Measurements from ENCODE around the gene ABCA2. TPM values are rescaled to one million over a fixed set of nuclear protein-coding genes. Genes with fewer than 3 reads are reported as not detected.

ABCA2 gene
- total RNA-seq, 1 experiment from 2014 or later, result 19.2 TPM

DNA sequence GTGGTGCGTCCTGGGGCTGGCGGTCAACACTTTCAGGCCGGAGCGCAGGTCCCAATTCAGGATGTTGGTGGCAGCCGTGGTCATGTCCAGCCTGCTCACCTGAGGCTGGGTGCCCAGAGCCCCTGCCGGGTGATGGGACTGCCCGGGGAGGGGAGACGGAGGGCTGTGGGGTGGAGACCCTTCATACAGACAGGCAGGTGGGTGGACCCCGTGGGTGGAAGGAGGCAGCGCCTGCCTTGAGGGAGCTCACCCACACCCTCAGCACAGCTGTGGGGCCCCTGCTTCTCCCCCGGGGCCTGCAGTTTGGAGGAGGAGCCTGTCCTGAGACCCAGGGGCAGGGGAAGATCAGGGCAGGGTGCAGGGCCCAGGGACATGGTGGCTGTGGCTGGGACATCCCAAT is 57.7 kb downstream of the ABCA2 start:
- Mint-ChIP-seq H3K9me3 (no peaks in the 10 kb centered on the region), H3K27me3 (ENCODE audit: low read depth) (no peaks in the 10 kb centered on the region), H3K4me3 (no peak overlapping the region), H3K27ac (no peak overlapping the region), H3K36me3 (no peaks in the 10 kb centered on the region), H3K4me1 (peaks cover 10% of the 10 kb centered on the region)
- ATAC-seq (no peak), DNase-seq (ENCODE audit: low spot score) (no peak)
- ChIA-PET CTCF (interaction anchor here (0.7 to 4.5 kb wide), 4 partner anchors 8 to 65 kb away, joined by 3 to 19 read pairs (median 9); no protein-coding TSS in a partner anchor), POLR2A (no interaction called here)
- TF ChIP-seq OVOL2 (CRISPR knock-in tag; IDR thresholded peaks at IDR 0.05; ENCODE audit: borderline replicate concordance), result no peak
- no peak for TF ChIP-seq FOXK1 (CRISPR knock-in tag; IDR thresholded peaks at IDR 0.05)
- TF ChIP-seq JAZF1 (CRISPR knock-in tag; IDR thresholded peaks at IDR 0.05), result no peak
- TF ChIP-seq ESRRA (CRISPR knock-in tag; IDR thresholded peaks at IDR 0.05; ENCODE audit: borderline replicate concordance), result no peak
- TF ChIP-seq ATF1 (CRISPR knock-in tag; IDR thresholded peaks at IDR 0.05), result no peak
- TF ChIP-seq, protein P1, sequence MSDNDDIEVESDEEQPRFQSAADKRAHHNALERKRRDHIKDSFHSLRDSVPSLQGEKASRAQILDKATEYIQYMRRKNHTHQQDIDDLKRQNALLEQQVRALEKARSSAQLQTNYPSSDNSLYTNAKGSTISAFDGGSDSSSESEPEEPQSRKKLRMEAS (CRISPR knock-in tag; IDR thresholded peaks at IDR 0.05), result no peak
- TF ChIP-seq, protein P2, sequence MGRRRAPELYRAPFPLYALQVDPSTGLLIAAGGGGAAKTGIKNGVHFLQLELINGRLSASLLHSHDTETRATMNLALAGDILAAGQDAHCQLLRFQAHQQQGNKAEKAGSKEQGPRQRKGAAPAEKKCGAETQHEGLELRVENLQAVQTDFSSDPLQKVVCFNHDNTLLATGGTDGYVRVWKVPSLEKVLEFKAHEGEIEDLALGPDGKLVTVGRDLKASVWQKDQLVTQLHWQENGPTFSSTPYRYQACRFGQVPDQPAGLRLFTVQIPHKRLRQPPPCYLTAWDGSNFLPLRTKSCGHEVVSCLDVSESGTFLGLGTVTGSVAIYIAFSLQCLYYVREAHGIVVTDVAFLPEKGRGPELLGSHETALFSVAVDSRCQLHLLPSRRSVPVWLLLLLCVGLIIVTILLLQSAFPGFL (CRISPR knock-in tag; IDR thresholded peaks at IDR 0.05; ENCODE audit: borderline replicate concordance), result no peak
- TF ChIP-seq, protein P3, sequence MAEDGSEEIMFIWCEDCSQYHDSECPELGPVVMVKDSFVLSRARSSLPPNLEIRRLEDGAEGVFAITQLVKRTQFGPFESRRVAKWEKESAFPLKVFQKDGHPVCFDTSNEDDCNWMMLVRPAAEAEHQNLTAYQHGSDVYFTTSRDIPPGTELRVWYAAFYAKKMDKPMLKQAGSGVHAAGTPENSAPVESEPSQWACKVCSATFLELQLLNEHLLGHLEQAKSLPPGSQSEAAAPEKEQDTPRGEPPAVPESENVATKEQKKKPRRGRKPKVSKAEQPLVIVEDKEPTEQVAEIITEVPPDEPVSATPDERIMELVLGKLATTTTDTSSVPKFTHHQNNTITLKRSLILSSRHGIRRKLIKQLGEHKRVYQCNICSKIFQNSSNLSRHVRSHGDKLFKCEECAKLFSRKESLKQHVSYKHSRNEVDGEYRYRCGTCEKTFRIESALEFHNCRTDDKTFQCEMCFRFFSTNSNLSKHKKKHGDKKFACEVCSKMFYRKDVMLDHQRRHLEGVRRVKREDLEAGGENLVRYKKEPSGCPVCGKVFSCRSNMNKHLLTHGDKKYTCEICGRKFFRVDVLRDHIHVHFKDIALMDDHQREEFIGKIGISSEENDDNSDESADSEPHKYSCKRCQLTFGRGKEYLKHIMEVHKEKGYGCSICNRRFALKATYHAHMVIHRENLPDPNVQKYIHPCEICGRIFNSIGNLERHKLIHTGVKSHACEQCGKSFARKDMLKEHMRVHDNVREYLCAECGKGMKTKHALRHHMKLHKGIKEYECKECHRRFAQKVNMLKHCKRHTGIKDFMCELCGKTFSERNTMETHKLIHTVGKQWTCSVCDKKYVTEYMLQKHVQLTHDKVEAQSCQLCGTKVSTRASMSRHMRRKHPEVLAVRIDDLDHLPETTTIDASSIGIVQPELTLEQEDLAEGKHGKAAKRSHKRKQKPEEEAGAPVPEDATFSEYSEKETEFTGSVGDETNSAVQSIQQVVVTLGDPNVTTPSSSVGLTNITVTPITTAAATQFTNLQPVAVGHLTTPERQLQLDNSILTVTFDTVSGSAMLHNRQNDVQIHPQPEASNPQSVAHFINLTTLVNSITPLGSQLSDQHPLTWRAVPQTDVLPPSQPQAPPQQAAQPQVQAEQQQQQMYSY (CRISPR knock-in tag; IDR thresholded peaks at IDR 0.05), result no peak
- no peak for TF ChIP-seq MYBL2 (CRISPR knock-in tag; IDR thresholded peaks at IDR 0.05)

DNA sequence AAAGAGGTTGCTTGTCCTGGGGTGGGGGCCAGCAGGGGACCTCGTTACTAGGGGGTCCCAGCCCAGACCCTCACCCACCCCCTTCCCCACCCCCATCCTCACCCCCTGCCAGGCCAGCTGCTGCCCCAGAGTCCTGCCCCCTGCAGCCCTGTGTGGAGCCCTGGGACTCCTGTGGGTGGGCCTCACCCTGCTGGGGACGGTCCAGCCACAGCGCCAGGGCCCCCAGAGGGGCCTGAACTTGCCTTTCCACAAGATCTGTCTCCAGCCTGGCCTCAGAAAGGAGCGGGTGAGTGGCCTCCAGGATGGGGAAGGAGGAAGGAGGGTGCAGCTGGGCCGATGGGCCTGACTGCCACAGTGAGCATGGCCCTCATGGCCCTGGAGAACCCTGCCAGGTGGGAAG is 58.3 kb downstream of the ABCA2 start:
- CTCF ChIA-PET, result interaction anchor here (0.5 to 4.5 kb wide), 5 partner anchors 8 to 331 kb away, joined by 3 to 19 read pairs (median 8); no protein-coding TSS in a partner anchor
- POLR2A ChIA-PET, result no interaction called here
- H3K36me3 Mint-ChIP-seq, result no peaks in the 10 kb centered on the region

More for the DNA sequence above, 58.3 kb downstream of the ABCA2 start:
- no peak overlapping the region for H3K4me3 Mint-ChIP-seq
- DNase-seq (ENCODE audit: low spot score) (no peak), ATAC-seq (no peak)
- TF ChIP-seq SMAD3 (CRISPR knock-in tag; IDR thresholded peaks at IDR 0.05; ENCODE audit: borderline replicate concordance), result no peak
- no peak for TF ChIP-seq OVOL2 (CRISPR knock-in tag; IDR thresholded peaks at IDR 0.05; ENCODE audit: borderline replicate concordance)
- TF ChIP-seq, protein P4, sequence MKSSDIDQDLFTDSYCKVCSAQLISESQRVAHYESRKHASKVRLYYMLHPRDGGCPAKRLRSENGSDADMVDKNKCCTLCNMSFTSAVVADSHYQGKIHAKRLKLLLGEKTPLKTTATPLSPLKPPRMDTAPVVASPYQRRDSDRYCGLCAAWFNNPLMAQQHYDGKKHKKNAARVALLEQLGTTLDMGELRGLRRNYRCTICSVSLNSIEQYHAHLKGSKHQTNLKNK (CRISPR knock-in tag; IDR thresholded peaks at IDR 0.05), result no peak
- TF ChIP-seq, protein P5, sequence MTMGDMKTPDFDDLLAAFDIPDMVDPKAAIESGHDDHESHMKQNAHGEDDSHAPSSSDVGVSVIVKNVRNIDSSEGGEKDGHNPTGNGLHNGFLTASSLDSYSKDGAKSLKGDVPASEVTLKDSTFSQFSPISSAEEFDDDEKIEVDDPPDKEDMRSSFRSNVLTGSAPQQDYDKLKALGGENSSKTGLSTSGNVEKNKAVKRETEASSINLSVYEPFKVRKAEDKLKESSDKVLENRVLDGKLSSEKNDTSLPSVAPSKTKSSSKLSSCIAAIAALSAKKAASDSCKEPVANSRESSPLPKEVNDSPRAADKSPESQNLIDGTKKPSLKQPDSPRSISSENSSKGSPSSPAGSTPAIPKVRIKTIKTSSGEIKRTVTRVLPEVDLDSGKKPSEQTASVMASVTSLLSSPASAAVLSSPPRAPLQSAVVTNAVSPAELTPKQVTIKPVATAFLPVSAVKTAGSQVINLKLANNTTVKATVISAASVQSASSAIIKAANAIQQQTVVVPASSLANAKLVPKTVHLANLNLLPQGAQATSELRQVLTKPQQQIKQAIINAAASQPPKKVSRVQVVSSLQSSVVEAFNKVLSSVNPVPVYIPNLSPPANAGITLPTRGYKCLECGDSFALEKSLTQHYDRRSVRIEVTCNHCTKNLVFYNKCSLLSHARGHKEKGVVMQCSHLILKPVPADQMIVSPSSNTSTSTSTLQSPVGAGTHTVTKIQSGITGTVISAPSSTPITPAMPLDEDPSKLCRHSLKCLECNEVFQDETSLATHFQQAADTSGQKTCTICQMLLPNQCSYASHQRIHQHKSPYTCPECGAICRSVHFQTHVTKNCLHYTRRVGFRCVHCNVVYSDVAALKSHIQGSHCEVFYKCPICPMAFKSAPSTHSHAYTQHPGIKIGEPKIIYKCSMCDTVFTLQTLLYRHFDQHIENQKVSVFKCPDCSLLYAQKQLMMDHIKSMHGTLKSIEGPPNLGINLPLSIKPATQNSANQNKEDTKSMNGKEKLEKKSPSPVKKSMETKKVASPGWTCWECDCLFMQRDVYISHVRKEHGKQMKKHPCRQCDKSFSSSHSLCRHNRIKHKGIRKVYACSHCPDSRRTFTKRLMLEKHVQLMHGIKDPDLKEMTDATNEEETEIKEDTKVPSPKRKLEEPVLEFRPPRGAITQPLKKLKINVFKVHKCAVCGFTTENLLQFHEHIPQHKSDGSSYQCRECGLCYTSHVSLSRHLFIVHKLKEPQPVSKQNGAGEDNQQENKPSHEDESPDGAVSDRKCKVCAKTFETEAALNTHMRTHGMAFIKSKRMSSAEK (CRISPR knock-in tag; IDR thresholded peaks at IDR 0.05; ENCODE audit: borderline replicate concordance), result no peak
- TF ChIP-seq TCF7 (CRISPR knock-in tag; IDR thresholded peaks at IDR 0.05; ENCODE audit: low read depth), result no peak
- TF ChIP-seq, protein P6, sequence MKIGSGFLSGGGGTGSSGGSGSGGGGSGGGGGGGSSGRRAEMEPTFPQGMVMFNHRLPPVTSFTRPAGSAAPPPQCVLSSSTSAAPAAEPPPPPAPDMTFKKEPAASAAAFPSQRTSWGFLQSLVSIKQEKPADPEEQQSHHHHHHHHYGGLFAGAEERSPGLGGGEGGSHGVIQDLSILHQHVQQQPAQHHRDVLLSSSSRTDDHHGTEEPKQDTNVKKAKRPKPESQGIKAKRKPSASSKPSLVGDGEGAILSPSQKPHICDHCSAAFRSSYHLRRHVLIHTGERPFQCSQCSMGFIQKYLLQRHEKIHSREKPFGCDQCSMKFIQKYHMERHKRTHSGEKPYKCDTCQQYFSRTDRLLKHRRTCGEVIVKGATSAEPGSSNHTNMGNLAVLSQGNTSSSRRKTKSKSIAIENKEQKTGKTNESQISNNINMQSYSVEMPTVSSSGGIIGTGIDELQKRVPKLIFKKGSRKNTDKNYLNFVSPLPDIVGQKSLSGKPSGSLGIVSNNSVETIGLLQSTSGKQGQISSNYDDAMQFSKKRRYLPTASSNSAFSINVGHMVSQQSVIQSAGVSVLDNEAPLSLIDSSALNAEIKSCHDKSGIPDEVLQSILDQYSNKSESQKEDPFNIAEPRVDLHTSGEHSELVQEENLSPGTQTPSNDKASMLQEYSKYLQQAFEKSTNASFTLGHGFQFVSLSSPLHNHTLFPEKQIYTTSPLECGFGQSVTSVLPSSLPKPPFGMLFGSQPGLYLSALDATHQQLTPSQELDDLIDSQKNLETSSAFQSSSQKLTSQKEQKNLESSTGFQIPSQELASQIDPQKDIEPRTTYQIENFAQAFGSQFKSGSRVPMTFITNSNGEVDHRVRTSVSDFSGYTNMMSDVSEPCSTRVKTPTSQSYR (CRISPR knock-in tag; IDR thresholded peaks at IDR 0.05), result no peak
- TF ChIP-seq, protein P7, sequence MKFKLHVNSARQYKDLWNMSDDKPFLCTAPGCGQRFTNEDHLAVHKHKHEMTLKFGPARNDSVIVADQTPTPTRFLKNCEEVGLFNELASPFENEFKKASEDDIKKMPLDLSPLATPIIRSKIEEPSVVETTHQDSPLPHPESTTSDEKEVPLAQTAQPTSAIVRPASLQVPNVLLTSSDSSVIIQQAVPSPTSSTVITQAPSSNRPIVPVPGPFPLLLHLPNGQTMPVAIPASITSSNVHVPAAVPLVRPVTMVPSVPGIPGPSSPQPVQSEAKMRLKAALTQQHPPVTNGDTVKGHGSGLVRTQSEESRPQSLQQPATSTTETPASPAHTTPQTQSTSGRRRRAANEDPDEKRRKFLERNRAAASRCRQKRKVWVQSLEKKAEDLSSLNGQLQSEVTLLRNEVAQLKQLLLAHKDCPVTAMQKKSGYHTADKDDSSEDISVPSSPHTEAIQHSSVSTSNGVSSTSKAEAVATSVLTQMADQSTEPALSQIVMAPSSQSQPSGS (CRISPR knock-in tag; IDR thresholded peaks at IDR 0.05; ENCODE audit: borderline replicate concordance, low read depth), result no peak
- H3K27me3 Mint-ChIP-seq (ENCODE audit: low read depth), result no peaks in the 10 kb centered on the region
- H3K27ac Mint-ChIP-seq, result no peak overlapping the region
- H3K4me1 Mint-ChIP-seq, result peaks cover 10% of the 10 kb centered on the region
- no peaks in the 10 kb centered on the region for H3K9me3 Mint-ChIP-seq
